HepG2 (cell line): ENCODE measurements around the gene S100A4. TPM values are rescaled to one million over a fixed set of nuclear protein-coding genes. Genes with fewer than 3 reads are reported as not detected.

Experiments
- ATAC-seq: fragments of 200-7000 bp; cut with Tn5 transposase; 3 replicates; pipeline ENCODE4 v1.9.1; 2020; ENCODE audit warnings: mild to moderate bottlenecking, moderate library complexity
- BruUV-seq: library from RNA; stranded (reverse); fragments of 400-500 nt; replicated peaks from 2 replicates; lab custom pipeline; 2021; lab: Mats Ljungman, UMichigan
- CTCF ChIA-PET: fragments of 300-600 bp; formaldehyde crosslinking; extraction: SDS; loops from one replicate; lab custom pipeline; 2021; ENCODE audit warnings: low total read pairs, inconsistent platforms, low intra/inter-chr PET ratio; lab: Yijun Ruan, JAX
- POLR2A ChIA-PET: fragments of 350-600 bp; sonication (Branson Sonifier 250); formaldehyde crosslinking; loops from one replicate; lab custom pipeline; 2020; ENCODE audit warnings: antibody characterized with exemption, inconsistent platforms; lab: Yijun Ruan, JAX
- DNase-seq: peaks from one replicate; pipeline ENCODE4 v3.0.0-alpha.2; 2015; ENCODE audit warnings: low spot score
- FAIRE-seq: peaks from 3 replicates; lab custom pipeline; 2011; peaks lifted over from hg19 to GRCh38; lab: Jason Lieb, UNC
- H2AFZ ChIP-seq: one replicate; pipeline ENCODE4 v1.6.1; 2011; ENCODE audit warnings: low read length, inconsistent platforms
- H3K27ac ChIP-seq: fragments of 300-600 bp; 3 replicates; pipeline ENCODE4 v1.8.0; 2011; ENCODE audit warnings: mixed run types, mild to moderate bottlenecking, mixed read lengths, low read length, inconsistent platforms; ENCODE audit not compliant: insufficient read depth; ENCODE audit errors: extremely low read length
- H3K27me3 ChIP-seq, 2 experiments: fragments of 200-600 bp in 1 of 2; 2 replicates in 1 of 2; 3 replicates in 1 of 2; pipeline versions ENCODE4 v1.6.0 to v1.8.0; 2011; ENCODE audit warnings: low read length in 2 of 2, mild to moderate bottlenecking in 2 of 2, moderate library complexity in 2 of 2, inconsistent platforms in 1 of 2; ENCODE audit not compliant: insufficient read depth in 2 of 2, control insufficient read depth in 1 of 2
- H3K36me3 ChIP-seq, 2 experiments: fragments of 200-600 bp in 1 of 2; replicated peaks in 1 of 2; 2 replicates in 1 of 2; 3 replicates in 1 of 2; pipeline versions ENCODE4 v1.5.1 to v1.8.0; 2011; ENCODE audit warnings: low read length in 2 of 2, inconsistent platforms in 1 of 2; ENCODE audit not compliant: insufficient read depth in 2 of 2, control insufficient read depth in 1 of 2
- H3K4me1 ChIP-seq: 2 replicates; pipeline ENCODE4 v1.5.1; 2012; ENCODE audit warnings: low read length, inconsistent platforms; ENCODE audit not compliant: insufficient read depth
- H3K4me2 ChIP-seq: 2 replicates; pipeline ENCODE4 v1.6.0; 2011; ENCODE audit warnings: low read depth, low read length, inconsistent platforms
- H3K4me3 ChIP-seq, 3 experiments: fragments of 200-600 bp in 1 of 3; sonication (generic), shearing (Covaris generic) in 1 of 3; replicated peaks in 1 of 3; 2 replicates each; pipeline ENCODE4 v1.5.1; 2011 to 2016; ENCODE audit warnings: low read length in 3 of 3, inconsistent platforms in 2 of 3, low read depth in 2 of 3, mild to moderate bottlenecking in 2 of 3, control low read depth in 1 of 3, mixed read lengths in 1 of 3; ENCODE audit not compliant: insufficient read depth in 1 of 3
- H3K79me2 ChIP-seq: one replicate; pipeline ENCODE4 v1.6.1; 2011; ENCODE audit warnings: low read length, inconsistent platforms; ENCODE audit not compliant: insufficient read depth
- H3K9ac ChIP-seq: 2 replicates; pipeline ENCODE4 v1.6.0; 2011; ENCODE audit warnings: mild to moderate bottlenecking, low read depth, low read length, inconsistent platforms; ENCODE audit not compliant: insufficient read depth
- H3K9me3 ChIP-seq: 2 replicates; pipeline ENCODE4 v1.5.1; 2012; ENCODE audit warnings: mild to moderate bottlenecking, low read length
- H4K20me1 ChIP-seq: 2 replicates; pipeline ENCODE4 v1.6.0; 2011; ENCODE audit warnings: inconsistent platforms, mild to moderate bottlenecking, low read length, moderate library complexity; ENCODE audit not compliant: insufficient read depth
- AKNA ChIP-seq: sonication (generic); formaldehyde crosslinking; IDR thresholded peaks from 2 replicates; pipeline ENCODE4 v1.4.0; 2020; ENCODE audit warnings: missing genetic modification reagents, borderline replicate concordance
- HES4 ChIP-seq: sonication (generic); formaldehyde crosslinking; IDR thresholded peaks from 2 replicates; pipeline ENCODE4 v1.9.0; 2021; ENCODE audit warnings: mild to moderate bottlenecking, missing genetic modification reagents, borderline replicate concordance
- HMGA1 ChIP-seq: sonication (generic); formaldehyde crosslinking; conservative IDR thresholded peaks from 2 replicates; pipeline ENCODE4 v1.4.0; 2020; ENCODE audit warnings: missing genetic modification reagents
- IRX3 ChIP-seq: sonication (generic); formaldehyde crosslinking; IDR thresholded peaks from 2 replicates; pipeline ENCODE4 v1.8.1; 2023; ENCODE audit warnings: mild to moderate bottlenecking, low read depth, missing genetic modification reagents, borderline replicate concordance
- RBFOX2 ChIP-seq: fragments of 200-400 bp; formaldehyde crosslinking; IDR thresholded peaks from 2 replicates; pipeline ENCODE4 v1.6.1; 2017; ENCODE audit warnings: low read depth, mild to moderate bottlenecking, low read length
- SIX4 ChIP-seq: sonication (generic); formaldehyde crosslinking; IDR thresholded peaks from 2 replicates; pipeline ENCODE4 v1.4.0; 2020; ENCODE audit warnings: missing genetic modification reagents
- ZNF33B ChIP-seq: sonication (generic); formaldehyde crosslinking; IDR thresholded peaks from 2 replicates; pipeline ENCODE4 v1.5.1; 2020; ENCODE audit warnings: mild to moderate bottlenecking, missing genetic modification reagents
- ZNF740 ChIP-seq: sonication (generic); formaldehyde crosslinking; IDR thresholded peaks from 2 replicates; pipeline ENCODE4 v1.4.0; 2020; ENCODE audit warnings: missing genetic modification reagents
- WGBS: methylation state at CpG from one replicate; pipeline ENCODE4 v1.1.6; 2017; ENCODE audit warnings: low lambda C conversion rate; 5-methylcytosine and 5-hydroxymethylcytosine counted together
- in situ Hi-C: cut with HindIII; loops from 2 replicates; pipeline ENCODE4 v1.10.0; 2017; ENCODE audit warnings: low pct_unique_long_range_greater_than_20kb; ENCODE audit not compliant: extremely low pct_ligation_motif_present
- intact Hi-C: fragments of 100-400 bp; cut with micrococcal nuclease; formaldehyde crosslinking; loops from one replicate; pipeline ENCODE4 v1.10.0; 2022; ENCODE audit not compliant: unreplicated experiment
- polyA plus RNA-seq, 8 experiments: library from polyadenylated mRNA; depleted of rRNA in 3 of 8; stranded (reverse) in 7 of 8; unstranded in 1 of 8; fragments of >200 nt; fragmentation: Illumina TruSeq in 4 of 8; extraction: Trizol in 4 of 8; gene quantifications; 2 replicates each; pipeline versions ENCODE4 v1.2.1 to v1.2.3, GENCODE V29; 2011 to 2016; ENCODE audit warnings: low read depth in 4 of 8, missing spikeins in 1 of 8, mixed read lengths in 1 of 8; ENCODE audit not compliant: insufficient read depth in 1 of 8
- total RNA-seq, 5 experiments: library from RNA; depleted of rRNA; stranded (reverse); fragments of >200 nt; fragmentation: Illumina TruSeq; extraction: Trizol; gene quantifications; 2 replicates each; pipeline ENCODE4 v1.2.3, GENCODE V29; 2016; ENCODE audit warnings: low read depth in 1 of 5
- TF ChIP-seq, protein P1 (sequence below): sonication (generic); formaldehyde crosslinking; conservative IDR thresholded peaks from 2 replicates; pipeline ENCODE4 v1.4.0; 2020; ENCODE audit warnings: mild to moderate bottlenecking, missing genetic modification reagents, moderate library complexity
- TF ChIP-seq, protein P2 (sequence below): sonication (generic); formaldehyde crosslinking; IDR thresholded peaks from 2 replicates; pipeline ENCODE4 v1.4.0; 2020; ENCODE audit warnings: missing genetic modification reagents

Gene S100A4
- total and polyA plus RNA-seq, 2 of the 13 experiments (the other 11 are each of a cell fraction or from before 2014, with no cell fraction given), result 12.9 to 20.2 TPM

DNA sequence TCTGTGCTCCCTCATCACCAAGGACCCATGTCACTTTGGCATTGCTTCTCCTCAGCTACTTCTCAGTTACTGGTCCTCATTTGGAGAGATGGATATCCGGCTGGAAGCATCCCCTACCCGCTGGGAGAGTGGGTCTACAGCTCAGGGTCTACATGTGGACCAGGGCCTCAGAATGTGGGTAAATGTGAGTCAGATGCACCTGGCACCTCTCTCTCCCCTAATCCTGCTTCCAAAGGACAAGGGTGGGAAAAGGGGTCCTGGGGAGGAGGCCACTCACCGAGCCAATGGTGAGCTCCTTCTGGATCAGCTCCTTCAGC is 10.7 kb downstream of the S100A4 start (continued):
- TF ChIP-seq SIX4 (CRISPR knock-in tag), result no peak
- TF ChIP-seq, protein P1, sequence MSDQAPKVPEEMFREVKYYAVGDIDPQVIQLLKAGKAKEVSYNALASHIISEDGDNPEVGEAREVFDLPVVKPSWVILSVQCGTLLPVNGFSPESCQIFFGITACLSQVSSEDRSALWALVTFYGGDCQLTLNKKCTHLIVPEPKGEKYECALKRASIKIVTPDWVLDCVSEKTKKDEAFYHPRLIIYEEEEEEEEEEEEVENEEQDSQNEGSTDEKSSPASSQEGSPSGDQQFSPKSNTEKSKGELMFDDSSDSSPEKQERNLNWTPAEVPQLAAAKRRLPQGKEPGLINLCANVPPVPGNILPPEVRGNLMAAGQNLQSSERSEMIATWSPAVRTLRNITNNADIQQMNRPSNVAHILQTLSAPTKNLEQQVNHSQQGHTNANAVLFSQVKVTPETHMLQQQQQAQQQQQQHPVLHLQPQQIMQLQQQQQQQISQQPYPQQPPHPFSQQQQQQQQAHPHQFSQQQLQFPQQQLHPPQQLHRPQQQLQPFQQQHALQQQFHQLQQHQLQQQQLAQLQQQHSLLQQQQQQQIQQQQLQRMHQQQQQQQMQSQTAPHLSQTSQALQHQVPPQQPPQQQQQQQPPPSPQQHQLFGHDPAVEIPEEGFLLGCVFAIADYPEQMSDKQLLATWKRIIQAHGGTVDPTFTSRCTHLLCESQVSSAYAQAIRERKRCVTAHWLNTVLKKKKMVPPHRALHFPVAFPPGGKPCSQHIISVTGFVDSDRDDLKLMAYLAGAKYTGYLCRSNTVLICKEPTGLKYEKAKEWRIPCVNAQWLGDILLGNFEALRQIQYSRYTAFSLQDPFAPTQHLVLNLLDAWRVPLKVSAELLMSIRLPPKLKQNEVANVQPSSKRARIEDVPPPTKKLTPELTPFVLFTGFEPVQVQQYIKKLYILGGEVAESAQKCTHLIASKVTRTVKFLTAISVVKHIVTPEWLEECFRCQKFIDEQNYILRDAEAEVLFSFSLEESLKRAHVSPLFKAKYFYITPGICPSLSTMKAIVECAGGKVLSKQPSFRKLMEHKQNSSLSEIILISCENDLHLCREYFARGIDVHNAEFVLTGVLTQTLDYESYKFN (CRISPR knock-in tag), result no peak

GRCh38 chr1:153534226-153534924 is 11.2 kb downstream of the S100A4 start:
- in situ Hi-C loops (loop anchor here (5.0 kb wide), 1 partner anchor 33 kb away; the partner anchor contains the start of gene S100A2), intact Hi-C loops (no loop called here)
- Histone ChIP-seq H3K27me3 (no peaks in the 10 kb centered on the region; a peak in 1 of 5 replicates), H3K79me2 (no peaks in the 10 kb centered on the region), H3K9me3 (no peaks in the 10 kb centered on the region), H3K27ac (no peak overlapping the region), H4K20me1 (no peaks in the 10 kb centered on the region), H2AFZ (no peak overlapping the region), H3K4me1 (peaks cover 70% of the 10 kb centered on the region), H3K4me3 (no peak overlapping the region; a peak in 2 of 6 replicates), H3K36me3 (no peaks in the 10 kb centered on the region), H3K4me2 (peak overlapping the region; percentile 83), H3K9ac (no peak overlapping the region)
- DNase-seq (no peak), FAIRE-seq (no peak), ATAC-seq (no peak)
- 71% methylated on average over 5 of the region's 7 CpGs for WGBS
- ChIA-PET POLR2A (interaction anchor here (0.8 to 6.6 kb wide), 5 partner anchors 11 to 99 kb away, joined by 3 to 49 read pairs (median 19); partner anchors contain the start of genes CHTOP, S100A2 and S100A4), CTCF (interaction anchor here (2.8 kb wide), 1 partner anchor 33 kb away, joined by 42 read pairs; no protein-coding TSS in a partner anchor)
- no TSS peak for BruUV-seq
- TF ChIP-seq ZNF740 (CRISPR knock-in tag) (no peak), RBFOX2 (no peak), HMGA1 (CRISPR knock-in tag) (no peak), ZNF33B (CRISPR knock-in tag) (no peak), AKNA (CRISPR knock-in tag) (no peak), IRX3 (no peak), HES4 (CRISPR knock-in tag) (no peak)
- TF ChIP-seq, protein P2, sequence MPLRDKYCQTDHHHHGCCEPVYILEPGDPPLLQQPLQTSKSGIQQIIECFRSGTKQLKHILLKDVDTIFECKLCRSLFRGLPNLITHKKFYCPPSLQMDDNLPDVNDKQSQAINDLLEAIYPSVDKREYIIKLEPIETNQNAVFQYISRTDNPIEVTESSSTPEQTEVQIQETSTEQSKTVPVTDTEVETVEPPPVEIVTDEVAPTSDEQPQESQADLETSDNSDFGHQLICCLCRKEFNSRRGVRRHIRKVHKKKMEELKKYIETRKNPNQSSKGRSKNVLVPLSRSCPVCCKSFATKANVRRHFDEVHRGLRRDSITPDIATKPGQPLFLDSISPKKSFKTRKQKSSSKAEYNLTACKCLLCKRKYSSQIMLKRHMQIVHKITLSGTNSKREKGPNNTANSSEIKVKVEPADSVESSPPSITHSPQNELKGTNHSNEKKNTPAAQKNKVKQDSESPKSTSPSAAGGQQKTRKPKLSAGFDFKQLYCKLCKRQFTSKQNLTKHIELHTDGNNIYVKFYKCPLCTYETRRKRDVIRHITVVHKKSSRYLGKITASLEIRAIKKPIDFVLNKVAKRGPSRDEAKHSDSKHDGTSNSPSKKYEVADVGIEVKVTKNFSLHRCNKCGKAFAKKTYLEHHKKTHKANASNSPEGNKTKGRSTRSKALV (CRISPR knock-in tag), result no peak
